SU-DHL-6 (cell line): ENCODE data around the gene EXD3.

Source experiments
- EZH2phosphoT487 ChIP-seq: fragments of 200-600 bp; sonication (generic), shearing (Covaris generic); conservative IDR thresholded peaks from 2 replicates; pipeline ENCODE4 v1.6.1; 2018; ENCODE audit warnings: mild to moderate bottlenecking, antibody characterized with exemption, low read length, moderate library complexity, mixed read lengths
- TF ChIP-seq, protein P1 (sequence below): fragments of 200-600 bp; sonication (generic); IDR thresholded peaks from one replicate; pipeline ENCODE4 v1.5.1; 2017; ENCODE audit warnings: antibody characterized with exemption, mild to moderate bottlenecking, low read length, moderate library complexity; ENCODE audit not compliant: insufficient read depth, poor library complexity, severe bottlenecking

GRCh38 chr9:137428311-137428630 lies 5.3 kb upstream of the EXD3 start:
- TF ChIP-seq, protein P1, sequence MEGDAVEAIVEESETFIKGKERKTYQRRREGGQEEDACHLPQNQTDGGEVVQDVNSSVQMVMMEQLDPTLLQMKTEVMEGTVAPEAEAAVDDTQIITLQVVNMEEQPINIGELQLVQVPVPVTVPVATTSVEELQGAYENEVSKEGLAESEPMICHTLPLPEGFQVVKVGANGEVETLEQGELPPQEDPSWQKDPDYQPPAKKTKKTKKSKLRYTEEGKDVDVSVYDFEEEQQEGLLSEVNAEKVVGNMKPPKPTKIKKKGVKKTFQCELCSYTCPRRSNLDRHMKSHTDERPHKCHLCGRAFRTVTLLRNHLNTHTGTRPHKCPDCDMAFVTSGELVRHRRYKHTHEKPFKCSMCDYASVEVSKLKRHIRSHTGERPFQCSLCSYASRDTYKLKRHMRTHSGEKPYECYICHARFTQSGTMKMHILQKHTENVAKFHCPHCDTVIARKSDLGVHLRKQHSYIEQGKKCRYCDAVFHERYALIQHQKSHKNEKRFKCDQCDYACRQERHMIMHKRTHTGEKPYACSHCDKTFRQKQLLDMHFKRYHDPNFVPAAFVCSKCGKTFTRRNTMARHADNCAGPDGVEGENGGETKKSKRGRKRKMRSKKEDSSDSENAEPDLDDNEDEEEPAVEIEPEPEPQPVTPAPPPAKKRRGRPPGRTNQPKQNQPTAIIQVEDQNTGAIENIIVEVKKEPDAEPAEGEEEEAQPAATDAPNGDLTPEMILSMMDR = no peak
- TF ChIP-seq EZH2phosphoT487 = no peak
